ENCODE results near the gene MRPL2.
"Not testable (repeated sequence)": the region's sequence is repeated elsewhere in the genome, so short reads cannot be mapped to it uniquely, and the experiment has no call there.

Gene MRPL2

DNA sequence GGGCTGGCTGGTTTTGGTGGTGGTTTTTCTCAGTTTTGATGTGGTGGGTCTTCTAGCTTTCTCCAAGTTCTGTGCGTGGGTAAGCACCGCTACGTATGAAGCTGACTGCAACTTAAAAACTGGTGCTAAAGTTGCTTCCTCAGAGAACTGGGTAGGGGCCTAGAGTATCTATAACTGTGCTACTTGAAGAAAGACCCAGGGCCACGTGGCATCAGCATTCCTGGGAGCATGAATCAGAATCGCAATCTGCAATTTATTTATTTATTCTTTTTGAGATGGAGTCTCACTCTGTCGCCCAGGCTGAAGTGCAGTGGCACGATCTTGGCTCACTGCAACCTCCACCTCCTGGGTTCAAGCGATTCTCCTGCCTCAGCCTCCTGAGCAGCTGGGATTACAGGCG lies 22.7 kb upstream of the MRPL2 start:
- DNase-seq = not testable (repeated sequence)

GRCh38 chr6:43081043-43081442 lies 21.8 kb upstream of the MRPL2 start:
- no peak for DNase-seq

DNA sequence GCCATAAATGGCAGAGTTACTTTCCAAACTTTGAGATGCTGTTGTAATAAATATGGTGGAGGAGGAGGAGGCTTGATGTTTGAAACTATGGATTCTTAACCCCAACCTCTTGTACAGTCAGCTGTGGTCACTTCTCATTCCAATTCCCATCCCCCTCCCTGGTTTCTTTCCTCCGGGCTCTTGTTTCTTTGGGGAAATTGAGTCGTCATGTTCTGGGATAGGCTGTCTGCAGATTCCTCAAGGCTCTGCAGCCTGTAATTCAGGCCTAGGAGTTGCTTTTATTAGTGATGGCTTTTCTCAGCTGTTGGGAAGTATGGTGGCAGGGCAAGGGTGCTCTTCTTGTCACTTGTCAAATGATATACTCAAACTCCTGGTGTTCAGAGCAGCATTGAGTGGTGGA lies 19.5 kb upstream of the MRPL2 start:
- DNase-seq = no peak

DNA sequence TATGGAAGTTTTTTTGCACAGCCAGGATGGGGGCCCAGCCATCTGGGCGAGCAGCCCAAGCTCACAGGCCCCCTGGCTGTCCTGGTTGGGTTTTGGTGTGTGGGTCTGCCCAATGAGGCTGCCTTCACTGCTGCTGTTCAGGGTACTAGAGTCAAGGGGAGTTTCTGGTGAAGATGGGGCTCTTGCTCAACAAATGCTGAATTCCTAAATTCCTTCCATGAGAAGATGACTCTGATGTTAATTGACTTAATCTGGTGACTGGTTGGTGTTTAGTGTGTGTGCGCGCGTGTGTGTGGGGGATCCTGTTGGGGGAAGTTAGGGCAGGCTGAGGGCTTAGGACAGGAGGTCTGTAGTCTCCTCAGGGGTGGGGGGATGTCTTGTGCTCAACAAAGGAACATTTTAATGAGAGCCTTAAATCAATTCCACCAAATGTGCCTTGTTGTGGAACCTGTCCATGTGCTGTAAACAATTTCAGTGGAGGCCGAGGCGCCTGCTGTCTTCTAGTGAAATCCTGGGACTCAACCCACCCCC lies 18.8 kb upstream of the MRPL2 start:
- DNase-seq = no peak

- no peak for DNase-seq
Measured at GRCh38 chr6:43077333-43077809, 18.1 kb upstream of the MRPL2 start.

DNA sequence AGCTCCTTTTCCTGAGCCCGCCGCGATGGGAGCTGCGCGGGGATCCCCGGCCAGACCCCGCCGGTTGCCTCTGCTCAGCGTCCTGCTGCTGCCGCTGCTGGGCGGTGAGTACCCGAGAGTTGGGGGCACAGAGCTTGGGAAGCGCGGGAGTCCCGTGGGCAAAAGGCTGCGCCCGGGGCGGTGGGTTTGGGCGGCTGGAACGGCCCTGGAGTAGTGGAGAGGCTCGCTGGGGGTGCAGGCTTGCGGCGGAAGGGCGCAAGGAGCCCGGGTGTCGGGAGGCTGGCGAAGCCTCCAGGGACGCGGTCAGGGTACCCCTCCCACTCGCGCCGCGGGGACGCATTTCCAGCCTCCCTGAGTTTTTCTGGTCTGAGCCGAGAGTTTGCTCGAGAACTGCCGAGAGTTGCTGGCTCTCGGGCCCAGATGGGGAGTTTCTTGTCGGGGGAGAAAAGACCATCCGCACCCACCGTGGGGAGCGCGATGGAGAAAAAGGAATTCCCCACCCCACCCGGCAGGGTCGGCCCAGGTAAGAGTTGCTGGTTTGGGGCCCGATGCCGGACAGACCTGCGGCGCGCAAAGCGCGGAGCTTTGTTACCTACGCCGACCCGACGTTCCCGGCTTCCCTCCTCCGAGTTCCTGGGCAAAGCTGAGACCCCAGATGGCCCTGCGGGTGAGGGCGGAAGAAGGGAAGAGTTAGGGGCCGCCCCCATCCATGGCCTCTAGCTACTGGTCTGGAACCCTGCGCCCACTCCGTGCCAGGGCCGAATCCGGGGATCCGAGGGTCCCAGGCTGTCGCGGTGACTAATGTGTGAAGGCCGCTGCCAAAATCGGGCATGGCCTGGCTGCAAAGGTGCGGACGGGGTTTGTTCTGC lies 17.5 kb upstream of the MRPL2 start:
- DNase-seq = peak; percentile 56

DNA sequence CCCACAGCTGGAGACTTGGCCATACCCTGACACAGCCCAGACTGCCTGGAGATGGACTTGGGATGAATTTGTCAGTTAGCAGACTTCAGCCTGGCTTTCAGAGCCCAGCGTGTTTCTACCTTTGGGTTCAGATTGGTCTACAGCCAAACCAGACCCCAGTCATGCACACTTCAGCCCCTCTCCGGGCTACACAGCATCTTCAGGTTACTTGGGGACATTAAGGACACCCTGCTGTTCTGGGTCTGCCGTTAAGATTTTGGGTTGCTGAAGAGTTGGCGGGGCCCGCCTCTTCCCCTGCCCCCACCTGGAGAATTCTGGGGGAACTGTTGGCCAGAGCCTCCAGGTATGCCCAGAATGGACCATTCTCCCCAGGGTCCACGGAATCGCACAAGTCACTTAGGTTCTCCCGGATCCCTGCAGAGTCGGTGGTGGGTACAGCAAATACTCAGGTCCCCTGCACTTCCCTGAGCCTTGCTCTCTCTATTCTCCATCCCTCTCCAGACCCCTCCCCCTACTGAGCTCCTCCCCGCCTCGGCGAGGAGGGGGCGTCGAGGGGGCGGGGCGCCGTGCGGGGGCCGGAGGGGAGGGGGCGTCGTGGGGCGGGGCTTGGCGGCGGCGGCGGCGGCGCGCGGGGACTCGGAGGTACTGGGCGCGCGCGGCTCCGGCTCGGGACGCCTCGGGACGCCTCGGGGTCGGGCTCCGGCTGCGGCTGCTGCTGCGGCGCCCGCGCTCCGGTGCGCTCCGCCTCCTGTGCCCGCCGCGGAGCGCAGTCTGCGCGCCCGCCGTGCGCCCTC lies 16.6 kb upstream of the MRPL2 start, which contains the start of gene PTK7:
Gene PTK7 (plus strand): TSS at position 645 of the 794 bp plus-strand sequence. CDS start 175 bp downstream, outside the sequence.
- peak; percentile 75 for DNase-seq

DNA sequence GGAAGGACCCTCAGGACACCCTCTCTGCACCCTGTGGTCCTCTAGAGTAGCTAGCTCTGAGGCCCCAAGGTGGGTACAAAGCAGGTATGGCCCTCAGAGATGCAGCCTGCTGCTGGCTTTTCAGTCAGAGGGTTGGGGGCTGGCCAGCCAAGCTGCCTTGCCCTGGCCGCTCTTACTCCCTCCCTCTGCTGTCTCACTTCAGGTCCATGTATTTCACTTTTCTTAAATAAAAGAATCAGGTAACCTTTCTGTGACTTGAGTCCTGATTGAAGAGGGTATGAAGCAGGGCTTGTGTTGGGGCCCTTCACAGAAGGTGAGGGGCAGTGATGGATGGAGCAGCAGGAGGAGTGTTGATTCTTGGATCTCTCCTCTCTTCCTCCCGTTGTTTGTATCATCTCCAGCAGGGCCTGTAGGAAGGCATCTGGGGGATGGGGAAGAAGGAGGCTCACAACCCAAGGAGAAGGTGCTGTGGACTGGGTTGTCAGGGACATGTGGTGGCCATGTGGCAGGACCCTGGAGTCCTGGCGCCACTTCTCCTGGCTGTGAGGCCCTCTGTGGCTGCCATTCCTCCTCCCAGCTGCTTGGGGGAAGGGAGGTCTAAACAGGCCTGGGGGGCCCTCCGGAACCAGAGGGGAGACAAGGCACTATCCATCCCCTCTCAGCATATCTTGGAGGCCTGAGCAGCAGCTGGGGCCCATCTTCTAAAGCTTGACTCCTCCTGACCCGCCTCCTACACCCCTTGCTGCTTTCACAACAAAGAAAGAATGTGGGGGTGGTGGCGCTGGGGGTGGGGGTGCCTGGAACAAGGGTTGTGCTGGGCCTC lies 15.8 kb upstream of the MRPL2 start:
- no peak for DNase-seq

GRCh38 chr6:43070028-43070632 lies 10.9 kb upstream of the MRPL2 start:
- DNase-seq = peak; percentile 17

DNA sequence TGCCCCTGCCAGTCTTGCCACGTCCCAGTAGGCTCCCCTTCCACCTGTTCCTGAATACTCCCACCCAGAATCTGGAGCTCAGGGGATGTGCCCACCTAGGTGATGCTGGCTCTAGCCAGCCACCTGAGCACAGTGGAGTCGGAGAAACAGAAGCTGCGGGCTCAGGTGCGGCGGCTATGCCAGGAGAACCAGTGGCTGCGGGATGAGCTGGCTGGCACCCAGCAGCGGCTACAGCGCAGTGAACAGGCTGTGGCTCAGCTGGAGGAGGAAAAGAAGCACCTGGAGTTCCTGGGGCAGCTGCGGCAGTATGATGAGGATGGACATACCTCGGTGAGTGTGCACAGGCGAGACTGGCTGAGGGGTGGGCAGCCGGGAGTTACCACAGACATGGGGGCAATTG lies 3.6 kb upstream of the MRPL2 start:
- no peak for DNase-seq

DNA sequence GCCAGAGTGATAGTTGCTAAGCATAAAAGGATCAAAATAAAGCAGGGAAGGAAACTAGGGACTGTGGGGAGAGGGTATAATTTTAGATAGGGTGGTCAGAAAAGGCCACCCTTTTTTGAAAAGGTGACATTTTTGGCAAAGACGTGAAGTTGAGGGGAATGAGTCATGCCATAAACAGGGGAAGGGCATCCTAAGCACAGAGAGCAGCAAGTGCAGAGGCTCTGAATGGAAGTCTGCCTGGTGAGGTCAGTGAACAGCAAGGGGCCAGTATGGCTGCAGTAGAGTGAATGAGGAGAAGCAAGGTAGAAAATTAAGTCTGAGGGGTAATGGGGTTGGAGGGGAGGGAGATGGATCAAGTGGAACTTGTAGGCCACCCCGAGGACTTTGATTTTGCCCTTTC lies 2.6 kb upstream of the MRPL2 start:
- DNase-seq = no peak

DNA sequence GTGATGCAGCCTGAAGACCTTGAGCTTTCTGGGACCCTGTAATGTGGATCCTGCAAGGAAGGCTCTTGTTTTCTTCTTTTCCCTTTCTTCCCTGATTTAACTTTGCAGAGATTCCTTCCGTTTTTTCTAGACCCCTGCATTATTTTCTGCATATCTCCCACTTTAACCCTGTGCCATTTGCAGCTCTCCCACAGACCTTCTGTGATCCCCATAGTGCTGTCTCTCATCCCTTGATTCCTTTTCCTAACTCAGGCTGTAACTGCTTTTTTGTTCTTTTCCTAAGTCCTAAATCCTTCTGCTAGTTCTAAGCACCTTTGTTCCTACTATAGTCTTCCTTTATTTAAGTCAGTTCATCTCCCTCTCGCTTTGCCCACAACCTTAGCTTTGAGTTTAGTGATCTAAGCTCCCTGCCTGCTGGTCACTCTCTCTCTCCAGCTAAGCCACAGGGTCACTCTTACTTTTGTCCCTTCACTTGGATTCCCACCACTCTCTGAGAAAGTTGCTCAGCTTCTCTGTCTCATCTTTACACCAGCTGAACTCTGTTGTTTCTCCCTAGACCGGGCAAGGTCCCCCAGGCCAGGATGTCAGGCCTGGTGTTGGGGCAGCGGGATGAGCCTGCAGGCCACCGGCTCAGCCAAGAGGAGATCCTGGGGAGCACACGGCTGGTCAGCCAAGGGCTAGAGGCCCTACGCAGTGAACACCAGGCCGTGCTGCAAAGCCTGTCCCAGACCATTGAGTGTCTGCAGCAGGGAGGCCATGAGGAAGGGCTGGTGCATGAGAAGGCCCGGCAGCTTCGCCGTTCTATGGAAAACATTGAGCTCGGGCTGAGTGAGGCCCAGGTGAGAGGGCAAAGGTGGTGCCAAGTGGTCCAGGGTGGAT lies 1.8 kb upstream of the MRPL2 start:
- no peak for DNase-seq

- peak; percentile 35 for DNase-seq
Measured at GRCh38 chr6:43060034-43060754, 960 bp upstream of the MRPL2 start.

DNA sequence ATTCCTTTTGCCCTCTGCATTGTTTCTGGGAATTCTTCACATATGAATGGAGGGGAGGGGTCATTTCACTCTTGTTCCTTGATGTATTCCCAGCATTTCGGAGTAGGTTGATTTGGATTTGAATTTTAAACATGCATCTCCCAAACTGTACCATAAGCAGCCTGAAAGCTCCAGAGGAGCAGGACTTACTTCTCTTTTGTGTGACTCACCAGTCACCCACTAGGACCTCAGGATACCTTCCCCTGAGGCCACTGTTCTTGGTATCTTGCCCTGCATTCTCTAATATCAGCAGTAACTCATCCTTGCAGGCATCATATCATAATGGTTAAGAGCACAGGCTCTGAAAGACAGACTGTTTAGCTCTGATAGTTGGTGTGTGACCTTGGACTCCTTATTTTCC lies 703 bp downstream of the MRPL2 start:
- no peak for DNase-seq

- no peak for DNase-seq
Measured at GRCh38 chr6:43055966-43056365, 3.3 kb downstream of the MRPL2 start.

DNA sequence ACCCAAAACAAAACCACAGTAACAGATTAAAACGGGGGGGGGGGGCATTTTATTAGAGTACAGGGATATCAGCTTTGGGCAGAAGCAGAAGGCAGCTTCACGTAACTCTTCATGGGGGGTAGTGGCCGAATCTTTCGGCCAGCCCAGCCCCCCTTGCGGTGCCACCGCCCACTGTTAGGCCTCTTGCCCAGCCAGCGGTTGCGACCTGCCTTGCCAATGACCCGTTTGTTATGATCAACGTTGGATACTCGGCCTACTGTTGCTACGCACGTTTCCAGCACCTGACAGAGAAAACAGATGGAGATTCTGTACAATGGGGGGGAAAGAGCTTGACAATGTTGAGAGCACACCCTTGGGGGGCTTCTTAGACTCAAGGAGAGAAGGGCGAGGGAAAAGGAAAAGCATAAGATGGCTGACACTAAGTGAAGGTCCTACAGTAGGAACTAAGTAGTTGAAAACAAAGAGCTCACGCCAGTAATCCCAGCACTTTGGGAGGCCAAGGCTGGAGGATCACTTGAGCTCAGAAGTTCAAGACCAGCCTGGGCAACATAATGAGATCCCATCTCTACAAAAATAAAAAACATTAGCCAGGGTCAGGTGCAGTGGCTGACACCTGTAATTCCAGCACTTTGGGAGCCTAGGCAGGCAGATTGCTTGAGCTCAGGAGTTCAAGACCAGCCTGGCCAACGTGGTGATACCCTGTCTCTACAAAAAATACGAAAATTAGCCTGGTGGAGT lies 4.9 kb downstream of the MRPL2 start:
- no peak for DNase-seq

- peak; percentile 97 for DNase-seq
Measured at GRCh38 chr6:43053545-43054205, 5.6 kb downstream of the MRPL2 start, which contains the start of gene CUL7. Gene CUL7, minus strand, starts transcription at chr6:43053851. Its CDS starts 1,063 bp downstream, at chr6:43052788.

DNA sequence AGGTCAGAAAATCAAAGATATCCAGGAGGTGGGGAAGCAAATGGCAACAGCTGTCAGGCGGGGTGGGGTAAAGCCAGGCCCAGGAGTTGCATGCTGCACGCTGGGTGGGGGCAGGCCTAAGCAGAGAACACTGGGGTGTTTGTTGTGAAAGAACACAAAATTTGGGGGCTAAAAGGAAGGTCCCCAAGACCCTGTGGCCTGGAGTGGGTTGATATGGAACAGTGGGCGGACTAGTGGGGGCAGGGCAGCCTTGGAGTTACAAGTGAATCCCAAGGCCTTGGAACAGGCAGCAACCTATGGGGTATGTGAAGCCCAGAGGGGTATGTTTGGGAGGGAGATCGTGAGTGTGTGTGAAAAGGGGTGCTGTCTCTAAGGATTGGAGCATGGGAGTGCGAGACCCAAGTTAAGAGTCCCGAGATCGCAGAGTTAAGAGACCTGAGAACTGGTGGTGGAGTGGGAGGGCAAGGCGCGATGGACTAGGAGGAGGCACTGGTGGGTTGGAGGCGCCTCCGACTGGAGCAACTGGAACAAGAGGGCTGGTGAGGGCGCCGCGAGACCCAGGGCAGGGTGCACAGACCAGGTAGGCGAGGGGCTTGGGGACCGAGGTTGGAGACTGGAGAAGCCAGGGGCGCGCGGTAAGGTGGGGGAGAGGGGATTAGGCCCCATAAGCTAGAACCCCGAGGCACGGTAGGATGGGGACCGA lies 6.2 kb downstream of the MRPL2 start:
- DNase-seq = no peak
